NCI-H1694 treated with DMSO at 0.1 percent for 48 hours (cell line): ENCODE data around the gene FARS2.

Experiments
- DNase-seq: peaks from one replicate; lab custom pipeline; 2025; lab: John Stamatoyannopoulos, UW

FARS2 gene

GRCh38 chr6:5287205-5287965 lies 26.1 kb downstream of the FARS2 start:
- DNase-seq: no peak

- DNase-seq: no peak
These were observed 26.6 kb downstream of the FARS2 start for GRCh38 chr6:5287966-5288297.

DNA sequence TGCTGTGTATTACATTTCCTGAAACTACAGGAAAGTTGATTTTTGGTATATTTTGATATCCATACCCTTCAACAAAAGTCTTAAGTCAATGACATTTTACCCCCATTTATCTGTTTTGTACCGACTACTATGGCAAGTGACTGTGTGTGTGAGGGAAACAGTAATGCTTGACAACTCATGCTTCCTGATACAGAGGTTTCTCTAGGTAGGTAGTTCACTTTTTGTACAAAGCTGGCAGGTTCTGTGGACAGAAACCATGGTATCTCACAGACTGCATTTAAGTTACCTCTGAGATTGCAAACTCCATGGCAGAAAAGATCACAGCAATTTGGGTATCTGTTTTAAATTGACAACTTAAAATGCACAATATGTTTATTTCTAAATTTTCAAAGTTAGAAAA lies 28.8 kb downstream of the FARS2 start:
- no peak for DNase-seq

GRCh38 chr6:5290500-5290899 lies 29.2 kb downstream of the FARS2 start:
- no peak for DNase-seq

DNA sequence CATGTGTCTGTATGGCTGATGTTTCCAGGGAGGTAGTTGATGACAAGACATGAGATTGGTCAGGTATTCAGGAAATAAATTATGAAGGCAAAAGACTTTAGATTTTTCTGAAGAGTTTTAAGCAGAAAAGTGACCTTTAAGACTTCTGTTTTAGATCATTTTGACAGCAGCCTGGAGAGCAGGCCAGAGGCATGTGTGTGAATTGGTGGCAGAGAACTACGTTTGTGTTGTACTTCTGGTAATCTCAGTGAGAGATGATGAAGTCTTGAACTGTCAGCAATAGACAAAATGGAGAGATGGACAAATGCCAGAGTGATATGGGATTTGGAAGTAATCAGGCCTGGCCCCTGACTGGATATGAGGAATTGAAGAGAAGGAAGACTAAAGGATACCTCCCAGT lies 30.8 kb downstream of the FARS2 start:
- DNase-seq: no peak

DNA sequence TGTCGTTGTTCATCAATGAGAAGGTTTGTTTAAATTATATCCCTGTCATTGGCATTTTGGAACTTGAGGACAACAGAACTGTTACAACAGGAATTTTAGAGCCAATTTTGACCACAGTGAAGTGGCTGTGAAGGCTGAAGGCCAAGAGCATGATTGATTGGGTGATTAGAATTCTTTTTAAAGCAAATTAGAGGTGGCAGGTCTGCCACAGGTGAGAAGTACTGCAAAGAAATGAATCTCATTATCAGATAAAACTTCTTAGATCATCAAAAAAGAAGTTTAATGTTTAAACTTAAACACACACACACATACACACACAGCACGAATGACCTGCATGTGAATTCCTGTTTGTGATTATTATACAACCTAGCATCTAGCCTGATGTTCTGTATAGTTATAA lies 32.4 kb downstream of the FARS2 start:
- DNase-seq: no peak

GRCh38 chr6:5294392-5295211 lies 33.3 kb downstream of the FARS2 start:
- no peak for DNase-seq

DNA sequence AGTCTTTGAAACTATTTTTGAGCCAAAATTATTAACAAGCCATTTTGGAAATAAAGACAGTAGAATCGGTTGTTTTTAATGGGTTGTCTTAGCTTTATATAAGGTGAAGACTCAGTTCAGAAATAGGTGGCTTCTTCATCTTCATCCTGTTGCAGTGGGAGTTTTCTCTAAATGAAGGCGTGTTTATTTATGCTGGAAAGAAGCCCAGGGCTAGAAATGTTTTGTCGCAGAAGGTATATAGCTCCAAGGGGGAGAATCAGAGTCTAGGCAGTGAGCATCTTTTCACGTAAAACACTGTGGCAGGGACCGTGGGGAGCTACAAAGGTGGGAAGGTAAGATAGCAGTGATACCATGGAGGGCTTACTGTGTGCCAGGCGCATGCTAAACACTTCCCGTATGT lies 34.3 kb downstream of the FARS2 start:
- no peak for DNase-seq

DNA sequence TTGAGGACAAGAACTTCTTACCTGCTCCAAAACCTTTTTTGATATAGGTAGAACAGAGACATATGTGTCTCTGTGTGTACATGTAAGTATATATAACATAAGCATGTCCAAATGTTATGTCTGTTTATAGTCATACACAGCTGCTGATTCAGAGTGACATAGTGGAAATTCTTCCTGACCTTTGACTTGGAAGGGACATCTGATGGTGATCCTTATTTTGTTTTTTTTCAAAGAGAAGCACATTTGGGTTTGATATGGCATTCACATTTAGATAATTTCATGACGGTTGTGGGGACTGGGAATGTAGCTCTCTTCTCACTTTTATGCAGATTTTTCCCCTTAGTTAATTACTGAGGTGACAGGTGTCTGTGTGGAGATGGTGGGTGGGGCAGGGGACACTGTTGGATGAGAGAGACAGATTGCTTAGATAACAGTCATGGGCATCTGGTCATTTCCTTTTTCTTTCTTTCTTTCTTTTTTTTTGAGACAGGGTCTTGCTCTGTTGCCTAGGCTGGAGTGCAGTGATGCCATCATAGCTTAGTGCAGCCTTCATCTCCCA lies 39.0 kb downstream of the FARS2 start:
- no peak for DNase-seq

DNA sequence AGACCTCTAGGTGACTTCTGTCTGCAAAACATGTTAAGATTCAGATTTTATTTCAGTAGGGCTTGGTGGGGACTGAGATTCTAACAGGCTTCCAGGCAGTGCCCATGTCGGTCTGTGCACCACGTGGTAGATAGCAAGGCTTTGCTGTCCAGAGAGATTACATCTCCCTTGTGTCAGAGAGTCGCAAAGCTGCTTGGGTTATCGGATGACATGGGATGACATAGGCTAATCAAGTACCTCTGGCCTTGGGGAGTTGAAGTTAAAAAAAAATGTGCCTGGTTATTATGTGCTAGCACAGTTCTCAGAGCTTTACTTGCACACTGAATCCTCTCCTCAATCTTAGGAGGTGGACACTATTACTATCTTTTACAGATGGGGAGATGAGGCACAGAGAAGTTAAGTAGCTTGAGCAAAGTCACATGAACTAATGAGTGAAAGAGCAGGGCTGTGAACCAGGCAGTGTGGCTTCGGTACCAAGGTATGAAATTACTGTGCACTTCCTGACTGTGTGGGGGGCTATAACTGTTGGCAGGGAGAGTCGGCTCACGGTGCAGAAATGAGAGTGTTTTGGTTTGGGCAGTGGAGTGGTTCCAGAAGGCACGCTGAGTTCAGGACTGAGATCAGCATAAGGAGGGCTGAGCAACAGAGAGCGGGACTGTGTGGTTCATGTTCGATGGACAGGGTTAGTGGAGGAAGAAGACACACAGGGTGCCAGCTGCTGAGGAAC lies 41.1 kb downstream of the FARS2 start:
- no peak for DNase-seq

DNA sequence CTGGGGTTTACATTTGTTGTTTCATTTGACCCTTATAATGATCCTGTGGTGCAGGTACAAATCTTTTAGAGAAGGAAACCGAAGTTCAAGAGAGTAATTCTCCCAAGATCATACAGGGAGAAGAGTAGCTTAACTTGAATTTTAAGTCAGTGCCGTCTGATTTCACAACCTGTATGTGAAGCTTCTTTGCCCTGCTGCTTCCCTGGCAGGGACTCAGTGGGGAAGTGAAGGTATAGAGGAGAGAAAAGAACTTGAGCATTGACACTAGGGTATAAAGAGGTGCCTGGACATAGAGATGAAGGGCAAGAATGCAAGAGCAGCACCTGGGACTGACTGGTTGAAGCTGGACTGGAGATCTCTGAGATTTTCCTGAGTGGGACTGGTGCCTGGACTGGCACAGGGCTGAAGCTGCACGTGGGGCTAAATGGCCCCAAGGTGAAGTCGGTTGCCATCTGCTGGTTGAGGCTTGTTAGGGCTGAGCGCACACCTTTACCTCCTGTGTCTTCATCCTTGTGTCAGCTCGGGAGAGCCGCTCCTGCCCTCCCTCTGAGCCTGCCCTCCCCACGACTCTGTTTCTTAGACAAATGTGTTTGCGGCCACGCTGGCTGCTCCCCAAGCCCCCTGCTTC lies 41.8 kb downstream of the FARS2 start:
- no peak for DNase-seq

GRCh38 chr6:5303682-5304081 lies 42.4 kb downstream of the FARS2 start:
- no peak for DNase-seq

- DNase-seq: no peak
These were observed 44.8 kb downstream of the FARS2 start for GRCh38 chr6:5305968-5306626.

DNA sequence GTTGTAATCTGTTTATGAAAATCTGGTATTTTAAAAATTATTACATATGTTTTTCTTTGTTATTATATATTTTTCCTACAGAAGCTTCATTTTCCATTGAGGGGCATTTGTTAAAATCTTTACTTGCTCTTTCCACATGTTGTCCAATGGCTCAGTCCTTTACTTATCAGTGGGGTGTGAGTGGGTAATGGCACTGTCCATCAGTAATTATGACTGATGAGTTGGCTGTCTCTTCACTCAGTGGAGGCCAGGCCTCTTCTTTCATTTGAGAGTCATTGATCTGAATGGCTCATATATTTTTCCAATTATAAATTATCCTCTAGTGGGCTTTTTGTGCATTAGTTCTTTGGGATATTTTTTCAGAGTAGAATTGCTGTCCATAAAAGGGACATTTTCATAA lies 45.7 kb downstream of the FARS2 start:
- DNase-seq: no peak

GRCh38 chr6:5308066-5308465 lies 46.8 kb downstream of the FARS2 start:
- DNase-seq: no peak

- DNase-seq: no peak
These were observed 53.0 kb downstream of the FARS2 start for GRCh38 chr6:5314191-5314865.

- DNase-seq: peak; percentile 57
These were observed 54.6 kb downstream of the FARS2 start for GRCh38 chr6:5315881-5316280.

GRCh38 chr6:5316951-5317350 lies 55.6 kb downstream of the FARS2 start:
- no peak for DNase-seq

- DNase-seq: no peak
These were observed 57.4 kb downstream of the FARS2 start for GRCh38 chr6:5318617-5319272.

DNA sequence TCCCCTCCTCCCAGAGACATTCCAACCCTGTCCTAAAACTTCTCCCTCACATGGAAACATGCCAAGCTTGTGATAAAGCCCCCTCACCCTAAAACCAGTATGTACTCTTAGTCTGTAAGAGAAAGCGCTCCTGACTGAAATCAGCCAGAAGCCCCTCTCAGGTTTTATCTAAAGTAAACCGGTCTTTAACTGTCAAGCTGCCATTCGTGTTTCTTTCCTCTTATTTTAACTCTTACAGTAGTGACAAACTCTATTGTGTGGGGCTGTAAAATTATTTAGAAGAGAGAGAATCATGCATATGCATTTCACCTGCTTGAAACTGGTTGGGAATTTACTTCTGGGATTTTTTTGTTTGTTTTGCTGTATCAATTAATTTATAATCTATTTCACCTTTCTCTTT lies 62.7 kb downstream of the FARS2 start:
- DNase-seq: no peak

DNA sequence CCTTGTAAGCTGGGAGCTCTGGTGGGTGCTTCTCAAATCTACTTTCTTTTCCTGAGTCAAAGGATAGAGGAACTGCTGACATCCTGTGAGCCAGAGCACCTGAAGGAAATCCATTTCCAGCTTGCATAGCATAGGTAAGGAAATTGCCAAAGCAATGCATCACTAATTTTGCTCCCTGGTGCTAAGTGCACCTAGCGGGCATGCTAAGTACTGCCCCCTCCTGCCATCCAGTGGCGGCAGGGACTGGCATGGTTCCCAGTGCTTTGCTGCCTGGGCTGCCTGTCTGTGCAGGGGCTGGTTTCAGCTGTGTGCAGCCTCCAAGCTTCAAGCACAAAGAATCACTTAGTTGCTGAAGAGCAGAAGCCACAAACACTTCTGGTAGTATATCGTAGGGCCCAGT lies 63.9 kb downstream of the FARS2 start:
- no peak for DNase-seq
